Trophoblast cell (in vitro differentiated cells and primary cell): ENCODE data around the gene VCAM1.

Experiments used
- DNase-seq, 2 donors: peaks; one replicate each; pipeline ENCODE4 v3.0.0-alpha.2; 2016
- H2AFZ ChIP-seq: 2 replicates; pipeline ENCODE4 v1.6.1; 2013; ENCODE audit warnings: low read length, moderate library complexity, mild to moderate bottlenecking; ENCODE audit not compliant: insufficient read depth, poor library complexity
- H2AK5ac ChIP-seq: 2 replicates; pipeline ENCODE4 v1.6.1; 2013; ENCODE audit warnings: mild to moderate bottlenecking, low read length
- H2BK120ac ChIP-seq: 2 replicates; pipeline ENCODE4 v1.6.1; 2013; ENCODE audit warnings: low read length, mild to moderate bottlenecking, moderate library complexity; ENCODE audit not compliant: insufficient read depth, poor library complexity
- H2BK12ac ChIP-seq: 2 replicates; pipeline ENCODE4 v1.6.1; 2013; ENCODE audit warnings: mild to moderate bottlenecking, low read length, moderate library complexity
- H2BK5ac ChIP-seq: 2 replicates; pipeline ENCODE4 v1.6.1; 2013; ENCODE audit warnings: low read length, low read depth, moderate library complexity, mild to moderate bottlenecking; ENCODE audit not compliant: poor library complexity
- H3K14ac ChIP-seq: 2 replicates; pipeline ENCODE4 v1.6.1; 2013; ENCODE audit warnings: mild to moderate bottlenecking, low read length
- H3K18ac ChIP-seq: 2 replicates; pipeline ENCODE4 v1.6.1; 2013; ENCODE audit warnings: mild to moderate bottlenecking, low read length
- H3K23ac ChIP-seq: 2 replicates; pipeline ENCODE4 v1.6.1; 2013; ENCODE audit warnings: low read length
- H3K27ac ChIP-seq: 2 replicates; pipeline ENCODE4 v1.5.1; 2013; ENCODE audit warnings: low read depth, mild to moderate bottlenecking, inconsistent platforms, low read length, moderate library complexity
- H3K27me3 ChIP-seq: 2 replicates; pipeline ENCODE4 v1.6.1; 2013; ENCODE audit warnings: inconsistent platforms, mild to moderate bottlenecking, low read length, moderate library complexity; ENCODE audit not compliant: insufficient read depth
- H3K36me3 ChIP-seq, 2 experiments: 1 replicate in 1 of 2; 2 replicates in 1 of 2; pipeline ENCODE4 v1.6.1; 2013; ENCODE audit warnings: low read length in 2 of 2, mild to moderate bottlenecking in 2 of 2, moderate library complexity in 1 of 2; ENCODE audit not compliant: insufficient read depth in 2 of 2, control insufficient read depth in 1 of 2
- H3K4ac ChIP-seq: 2 replicates; pipeline ENCODE4 v1.6.1; 2013; ENCODE audit warnings: low read depth, mild to moderate bottlenecking, low read length, moderate library complexity
- H3K4me1 ChIP-seq, 2 experiments: 1 replicate in 1 of 2; 2 replicates in 1 of 2; pipeline ENCODE4 v1.6.1; 2013; ENCODE audit warnings: low read length in 2 of 2, mild to moderate bottlenecking in 2 of 2, moderate library complexity in 1 of 2; ENCODE audit not compliant: insufficient read depth in 2 of 2, control insufficient read depth in 1 of 2
- H3K4me2 ChIP-seq: 2 replicates; pipeline ENCODE4 v1.6.1; 2013; ENCODE audit warnings: inconsistent platforms, mild to moderate bottlenecking, low read length, moderate library complexity
- H3K4me3 ChIP-seq: 2 replicates; pipeline ENCODE4 v1.5.1; 2013; ENCODE audit warnings: mild to moderate bottlenecking, low read depth, low read length, inconsistent platforms
- H3K79me1 ChIP-seq: one replicate; pipeline ENCODE4 v1.6.1; 2013; ENCODE audit warnings: low read length
- H3K79me2 ChIP-seq: 2 replicates; pipeline ENCODE4 v1.6.1; 2013; ENCODE audit warnings: low read length, mild to moderate bottlenecking; ENCODE audit not compliant: control insufficient read depth, insufficient read depth, poor library complexity
- H3K9ac ChIP-seq: 2 replicates; pipeline ENCODE4 v1.6.1; 2013; ENCODE audit warnings: mild to moderate bottlenecking, low read length
- H3K9me3 ChIP-seq: 2 replicates; pipeline ENCODE4 v1.6.1; 2013; ENCODE audit warnings: low read depth, mild to moderate bottlenecking, control low read depth, inconsistent platforms, low read length; ENCODE audit not compliant: insufficient read depth
- H4K12ac ChIP-seq: 2 replicates; pipeline ENCODE4 v1.6.1; 2013; ENCODE audit warnings: low read depth, mild to moderate bottlenecking, low read length, moderate library complexity
- H4K8ac ChIP-seq: 2 replicates; pipeline ENCODE4 v1.6.1; 2013; ENCODE audit warnings: low read depth, mild to moderate bottlenecking, low read length, moderate library complexity
- H4K91ac ChIP-seq: one replicate; pipeline ENCODE4 v1.6.1; 2013; ENCODE audit warnings: low read depth, mild to moderate bottlenecking, low read length, moderate library complexity
- WGBS: extraction: QIAGEN DNeasy Blood & Tissue Kit; methylation state at CpG from one replicate; pipeline ENCODE4 v1.1.7; 2013; ENCODE audit warnings: missing lambda C conversion rate; ENCODE audit not compliant: insufficient read length, insufficient coverage; ENCODE audit errors: extremely low coverage; 5-methylcytosine and 5-hydroxymethylcytosine counted together

The VCAM1 gene

GRCh38 chr1:100717218-100717617 is 2.3 kb upstream of the VCAM1 start:
- no peak overlapping the region for H2BK12ac ChIP-seq
- WGBS = no CpG with 5 or more reads among the region's 6 CpGs
- DNase-seq = no peak
- no peak overlapping the region for H2AFZ ChIP-seq
- no peak overlapping the region for H4K8ac ChIP-seq
- peaks cover 3% of the 10 kb centered on the region in 2 experiments for H3K4me1 ChIP-seq
- no peak overlapping the region for H2AK5ac ChIP-seq
- H3K18ac ChIP-seq = no peak overlapping the region
- no peak overlapping the region for H4K91ac ChIP-seq
- H3K4me2 ChIP-seq = no peak overlapping the region
- H3K4me3 ChIP-seq = no peak overlapping the region
- H3K9ac ChIP-seq = no peak overlapping the region
- no peak overlapping the region for H3K4ac ChIP-seq
- no peak overlapping the region for H2BK120ac ChIP-seq
- no peaks in the 10 kb centered on the region for H3K9me3 ChIP-seq
- no peak overlapping the region for H3K27ac ChIP-seq
- no peaks in the 10 kb centered on the region for H3K36me3 ChIP-seq
- H3K27me3 ChIP-seq = no peaks in the 10 kb centered on the region
- H3K14ac ChIP-seq = no peak overlapping the region
- no peak overlapping the region for H4K12ac ChIP-seq
- H2BK5ac ChIP-seq = no peak overlapping the region
- H3K23ac ChIP-seq = no peak overlapping the region
- no peaks in the 10 kb centered on the region for H3K79me2 ChIP-seq
- H3K79me1 ChIP-seq = no peaks in the 10 kb centered on the region

GRCh38 chr1:100718581-100718980 is 961 bp upstream of the VCAM1 start:
- Histone ChIP-seq H4K8ac (no peak overlapping the region), H2BK120ac (no peak overlapping the region), H4K12ac (no peak overlapping the region), H3K27me3 (no peaks in the 10 kb centered on the region), H3K14ac (no peak overlapping the region), H3K4me2 (no peak overlapping the region), H3K4me3 (no peak overlapping the region), H3K79me2 (no peaks in the 10 kb centered on the region), H2BK5ac (no peak overlapping the region), H3K23ac (no peak overlapping the region), H2BK12ac (no peak overlapping the region), H3K4me1 (peaks cover 2% of the 10 kb centered on the region in 2 experiments), H3K27ac (no peak overlapping the region), H3K9ac (no peak overlapping the region), H3K79me1 (no peaks in the 10 kb centered on the region), H2AFZ (no peak overlapping the region), H2AK5ac (no peak overlapping the region), H3K36me3 (no peaks in the 10 kb centered on the region), H3K18ac (no peak overlapping the region), H4K91ac (no peak overlapping the region), H3K4ac (no peak overlapping the region), H3K9me3 (no peaks in the 10 kb centered on the region)
- DNase-seq = no peak
- WGBS = no CpG with 5 or more reads among the region's 4 CpGs

GRCh38 chr1:100720101-100720500 is 559 bp downstream of the VCAM1 start:
- no peaks in the 10 kb centered on the region for H3K9me3 ChIP-seq
- H3K18ac ChIP-seq = no peak overlapping the region
- H3K4ac ChIP-seq = no peak overlapping the region
- H3K79me1 ChIP-seq = no peaks in the 10 kb centered on the region
- H3K4me1 ChIP-seq = no peaks in the 10 kb centered on the region
- H2BK120ac ChIP-seq = no peak overlapping the region
- no peak overlapping the region for H2BK12ac ChIP-seq
- no peaks in the 10 kb centered on the region for H3K27me3 ChIP-seq
- no CpG with 5 or more reads among the region's 3 CpGs for WGBS
- no peak overlapping the region for H3K23ac ChIP-seq
- H4K12ac ChIP-seq = no peak overlapping the region
- no peaks in the 10 kb centered on the region for H3K36me3 ChIP-seq
- no peak overlapping the region for H4K91ac ChIP-seq
- no peak overlapping the region for H2BK5ac ChIP-seq
- H3K27ac ChIP-seq = no peak overlapping the region
- H4K8ac ChIP-seq = no peak overlapping the region
- H3K14ac ChIP-seq = no peak overlapping the region
- no peaks in the 10 kb centered on the region for H3K79me2 ChIP-seq
- H2AFZ ChIP-seq = no peak overlapping the region
- H3K9ac ChIP-seq = no peak overlapping the region
- no peak overlapping the region for H3K4me3 ChIP-seq
- no peak overlapping the region for H3K4me2 ChIP-seq
- H2AK5ac ChIP-seq = no peak overlapping the region
- no peak for DNase-seq

GRCh38 chr1:100720751-100721150 is 1.2 kb downstream of the VCAM1 start:
- Histone ChIP-seq H3K79me1 (no peaks in the 10 kb centered on the region), H2AFZ (no peak overlapping the region), H2BK12ac (no peak overlapping the region), H3K23ac (no peak overlapping the region), H3K36me3 (no peaks in the 10 kb centered on the region), H4K91ac (no peak overlapping the region), H2BK5ac (no peak overlapping the region), H4K8ac (no peak overlapping the region), H3K27me3 (no peaks in the 10 kb centered on the region), H4K12ac (no peak overlapping the region), H2BK120ac (no peak overlapping the region), H3K4me1 (no peaks in the 10 kb centered on the region), H3K79me2 (no peaks in the 10 kb centered on the region), H3K27ac (no peak overlapping the region), H3K9me3 (no peaks in the 10 kb centered on the region), H3K4ac (no peak overlapping the region), H3K14ac (no peak overlapping the region), H3K4me2 (no peak overlapping the region), H3K18ac (no peak overlapping the region), H2AK5ac (no peak overlapping the region), H3K4me3 (no peak overlapping the region), H3K9ac (no peak overlapping the region)
- DNase-seq = no peak
